SH-SY5Y (cell line): ENCODE data around the gene CDH11.

Source experiments
- GATA2 ChIP-seq: IDR thresholded peaks from 2 replicates; pipeline ENCODE4 v1.6.1; 2011; ENCODE audit warnings: mild to moderate bottlenecking, low read depth, low read length
- GATA3 ChIP-seq: IDR thresholded peaks from 2 replicates; pipeline ENCODE4 v1.6.1; 2011; ENCODE audit warnings: low read depth, mild to moderate bottlenecking, low read length, moderate library complexity

CDH11 gene

GRCh38 chr16:65121870-65122723 is at the start of gene CDH11:
Gene CDH11, minus strand, starts transcription at chr16:65122063. Its CDS starts 117,194 bp downstream, at chr16:65004869.
- TF ChIP-seq GATA3 (no peak), GATA2 (no peak)

- TF ChIP-seq GATA2: no peak
These were observed 32.5 kb upstream of the CDH11 start for GRCh38 chr16:65154321-65154720.

GRCh38 chr16:65153365-65154105 is 31.7 kb upstream of the CDH11 start:
- TF ChIP-seq GATA2 (no peak), GATA3 (no peak)

- TF ChIP-seq GATA3 (no peak), GATA2 (no peak)
These were observed 26.9 kb upstream of the CDH11 start for GRCh38 chr16:65148804-65149203.

GRCh38 chr16:65142276-65142675 is 20.4 kb upstream of the CDH11 start:
- TF ChIP-seq GATA2: no peak
- TF ChIP-seq GATA3: no peak

GRCh38 chr16:65136681-65137080 is 14.8 kb upstream of the CDH11 start:
- TF ChIP-seq GATA2: no peak
- no peak for TF ChIP-seq GATA3

- TF ChIP-seq GATA3: no peak
These were observed 5.2 kb upstream of the CDH11 start for GRCh38 chr16:65126845-65127624.

GRCh38 chr16:65125871-65126270 is 4.0 kb upstream of the CDH11 start:
- no peak for TF ChIP-seq GATA2
- TF ChIP-seq GATA3: no peak

- TF ChIP-seq GATA3 (no peak), GATA2 (no peak)
These were observed 3.5 kb upstream of the CDH11 start for GRCh38 chr16:65125322-65125721.

- TF ChIP-seq GATA2: no peak
- TF ChIP-seq GATA3: no peak
These were observed 2.7 kb upstream of the CDH11 start for GRCh38 chr16:65124596-65124995.

GRCh38 chr16:65124212-65124548 is 2.3 kb upstream of the CDH11 start:
- no peak for TF ChIP-seq GATA2
- TF ChIP-seq GATA3: no peak

GRCh38 chr16:65123396-65124211 is 1.7 kb upstream of the CDH11 start:
- TF ChIP-seq GATA2: no peak

- TF ChIP-seq GATA2: no peak
- no peak for TF ChIP-seq GATA3
These were observed 997 bp upstream of the CDH11 start for GRCh38 chr16:65122724-65123395.
